ENCODE measurements around the gene TRPV6. TPM values are rescaled to one million over a fixed set of nuclear protein-coding genes. Genes with fewer than 3 reads are reported as not detected.

Gene TRPV6
- polyA plus RNA-seq, 1 donor (not counting 4 experiments of a cell fraction or from before 2014, with no cell fraction given), result 1.5 TPM

- no peak for FAIRE-seq
- TF ChIP-seq EZH2 (IDR thresholded peaks at IDR 0.05; ENCODE audit: low read length) (no peak), CTCF (optimal IDR thresholded peaks at IDR 0.05 in 1 of 3, IDR thresholded peaks at IDR 0.05 in 1 of 3, conservative IDR thresholded peaks at IDR 0.05 in 1 of 3; ENCODE audit: extremely low read depth in 1 of 3, insufficient read depth in 2 of 3, low read length in 3 of 3) (no peak)
Observed at GRCh38 chr7:142891490-142892082, 6.0 kb upstream of the TRPV6 start.

GRCh38 chr7:142890874-142891485 lies 5.4 kb upstream of the TRPV6 start:
- Histone ChIP-seq H3K9me1 (ENCODE audit: control insufficient read depth, extremely low read depth, insufficient read depth, low read length) (no peaks in the 10 kb centered on the region), H3K4me3 (ENCODE audit: control insufficient read depth in 2 of 3, extremely low read depth in 1 of 3, insufficient read depth in 2 of 3, low read depth in 1 of 3, low read length in 3 of 3) (no peak overlapping the region), H3K9me3 (ENCODE audit: control insufficient read depth, low read depth, low read length) (no peaks in the 10 kb centered on the region), H3K27ac (ENCODE audit: control insufficient read depth, insufficient read depth, low read length) (no peak overlapping the region), H3K4me1 (ENCODE audit: control insufficient read depth, extremely low read depth, insufficient read depth, low read length) (peaks cover 11% of the 10 kb centered on the region), H3K36me3 (ENCODE audit: control insufficient read depth in 2 of 2, extremely low read depth in 1 of 2, insufficient read depth in 2 of 2, low read length in 2 of 2) (no peaks in the 10 kb centered on the region), H4K20me1 (ENCODE audit: control insufficient read depth, extremely low read depth, insufficient read depth, low read length) (no peaks in the 10 kb centered on the region), H3K9ac (ENCODE audit: control insufficient read depth, extremely low read depth, insufficient read depth, low read length) (no peak overlapping the region), H2AFZ (ENCODE audit: control insufficient read depth, low read length) (no peak overlapping the region), H3K4me2 (ENCODE audit: control insufficient read depth, extremely low read depth, insufficient read depth, low read depth, low read length) (no peak overlapping the region), H3K27me3 (ENCODE audit: control insufficient read depth, extremely low read depth, insufficient read depth, low read length) (peaks cover 5% of the 10 kb centered on the region), H3K79me2 (ENCODE audit: control insufficient read depth, insufficient read depth, low read length) (no peaks in the 10 kb centered on the region)
- no peak for FAIRE-seq
- DNase-seq (ENCODE audit: low read depth, low spot score), result no peak
- dilution Hi-C loops (cut with MboI; ENCODE audit: extremely low pct_ligation_motif_present, low sequenced_read_pairs), result no loop called here
- TF ChIP-seq EZH2 (IDR thresholded peaks at IDR 0.05; ENCODE audit: low read length), result no peak
- TF ChIP-seq CTCF (optimal IDR thresholded peaks at IDR 0.05 in 1 of 3, IDR thresholded peaks at IDR 0.05 in 1 of 3, conservative IDR thresholded peaks at IDR 0.05 in 1 of 3; ENCODE audit: extremely low read depth in 1 of 3, insufficient read depth in 2 of 3, low read length in 3 of 3), result no peak

More at GRCh38 chr7:142891490-142892082, 6.0 kb upstream of the TRPV6 start:
- no peaks in the 10 kb centered on the region for H3K9me1 ChIP-seq (ENCODE audit: control insufficient read depth, extremely low read depth, insufficient read depth, low read length)
- H3K27me3 ChIP-seq (ENCODE audit: control insufficient read depth, extremely low read depth, insufficient read depth, low read length), result peaks cover 5% of the 10 kb centered on the region
- no peaks in the 10 kb centered on the region for H4K20me1 ChIP-seq (ENCODE audit: control insufficient read depth, extremely low read depth, insufficient read depth, low read length)
- H3K36me3 ChIP-seq (ENCODE audit: control insufficient read depth in 2 of 2, extremely low read depth in 1 of 2, insufficient read depth in 2 of 2, low read length in 2 of 2), result no peaks in the 10 kb centered on the region
- no peaks in the 10 kb centered on the region for H3K9me3 ChIP-seq (ENCODE audit: control insufficient read depth, low read depth, low read length)
- dilution Hi-C loops (cut with MboI; ENCODE audit: extremely low pct_ligation_motif_present, low sequenced_read_pairs), result no loop called here
- no peak for DNase-seq (ENCODE audit: low read depth, low spot score)
- H3K79me2 ChIP-seq (ENCODE audit: control insufficient read depth, insufficient read depth, low read length), result no peaks in the 10 kb centered on the region
- H3K4me3 ChIP-seq (ENCODE audit: control insufficient read depth in 2 of 3, extremely low read depth in 1 of 3, insufficient read depth in 2 of 3, low read depth in 1 of 3, low read length in 3 of 3), result no peak overlapping the region
- H3K9ac ChIP-seq (ENCODE audit: control insufficient read depth, extremely low read depth, insufficient read depth, low read length), result no peak overlapping the region
- no peak overlapping the region for H2AFZ ChIP-seq (ENCODE audit: control insufficient read depth, low read length)
- H3K4me2 ChIP-seq (ENCODE audit: control insufficient read depth, extremely low read depth, insufficient read depth, low read depth, low read length), result no peak overlapping the region
- peaks cover 7% of the 10 kb centered on the region for H3K4me1 ChIP-seq (ENCODE audit: control insufficient read depth, extremely low read depth, insufficient read depth, low read length)
- no peak overlapping the region for H3K27ac ChIP-seq (ENCODE audit: control insufficient read depth, insufficient read depth, low read length)
